ENCODE results near the gene IER5L.
A peak's percentile ranks its signal among the peaks of the same experiment; 100 is the strongest.

DNA sequence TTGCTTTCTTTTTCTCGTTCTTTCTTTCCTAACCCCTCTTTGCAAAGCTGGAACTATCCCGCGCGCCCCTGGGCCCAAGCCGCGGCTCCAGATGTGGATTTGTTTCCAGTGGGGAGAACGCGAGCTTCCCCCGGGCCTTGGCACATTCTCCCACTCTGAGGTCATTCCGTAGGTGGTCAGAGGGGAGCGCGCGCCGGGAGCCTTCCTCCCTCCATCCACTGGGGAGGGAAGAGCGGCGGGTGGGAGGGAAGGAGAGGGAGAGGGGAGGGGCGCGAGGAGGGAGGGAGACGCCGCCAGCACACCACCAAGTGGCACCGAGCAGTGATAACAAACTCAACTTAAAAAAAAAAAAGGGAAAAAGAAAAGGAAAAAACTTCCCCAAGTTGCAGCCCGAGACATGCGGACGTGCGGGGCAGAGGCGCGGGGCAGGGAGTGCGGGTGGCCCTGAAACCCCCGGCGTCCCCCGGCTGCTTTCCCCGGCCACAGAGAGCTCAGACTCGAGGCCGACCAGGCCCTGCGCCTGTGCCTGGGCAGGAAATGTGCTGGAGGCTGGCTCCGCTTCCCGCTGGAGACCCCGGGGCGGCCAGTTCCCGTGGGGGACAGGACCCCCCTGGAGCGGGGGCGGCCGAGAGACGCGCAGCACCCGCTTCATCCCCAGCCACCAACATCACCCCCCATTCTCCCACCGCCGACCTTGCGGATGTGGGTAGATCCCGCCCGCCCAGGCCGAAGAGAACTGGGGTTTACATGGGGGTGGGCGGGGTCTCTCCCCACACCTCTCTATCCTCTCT, 3.1 kb downstream of the IER5L start:
- TF ChIP-seq POLR2A (IDR thresholded peaks at IDR 0.05; ENCODE audit: low read depth) (no peak), EP300 (IDR thresholded peaks at IDR 0.05) (no peak), POLR2AphosphoS5 (IDR thresholded peaks at IDR 0.05) (peak; percentile 61 to 79)
- TF ChIP-seq, protein P1, sequence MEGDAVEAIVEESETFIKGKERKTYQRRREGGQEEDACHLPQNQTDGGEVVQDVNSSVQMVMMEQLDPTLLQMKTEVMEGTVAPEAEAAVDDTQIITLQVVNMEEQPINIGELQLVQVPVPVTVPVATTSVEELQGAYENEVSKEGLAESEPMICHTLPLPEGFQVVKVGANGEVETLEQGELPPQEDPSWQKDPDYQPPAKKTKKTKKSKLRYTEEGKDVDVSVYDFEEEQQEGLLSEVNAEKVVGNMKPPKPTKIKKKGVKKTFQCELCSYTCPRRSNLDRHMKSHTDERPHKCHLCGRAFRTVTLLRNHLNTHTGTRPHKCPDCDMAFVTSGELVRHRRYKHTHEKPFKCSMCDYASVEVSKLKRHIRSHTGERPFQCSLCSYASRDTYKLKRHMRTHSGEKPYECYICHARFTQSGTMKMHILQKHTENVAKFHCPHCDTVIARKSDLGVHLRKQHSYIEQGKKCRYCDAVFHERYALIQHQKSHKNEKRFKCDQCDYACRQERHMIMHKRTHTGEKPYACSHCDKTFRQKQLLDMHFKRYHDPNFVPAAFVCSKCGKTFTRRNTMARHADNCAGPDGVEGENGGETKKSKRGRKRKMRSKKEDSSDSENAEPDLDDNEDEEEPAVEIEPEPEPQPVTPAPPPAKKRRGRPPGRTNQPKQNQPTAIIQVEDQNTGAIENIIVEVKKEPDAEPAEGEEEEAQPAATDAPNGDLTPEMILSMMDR (IDR thresholded peaks at IDR 0.05), result peak in 2 of 3 experiments; percentile 21 to 25

Measured in esophagus muscularis mucosa (tissue), 4 donors.